Osteoblast (primary cell): ENCODE measurements around the gene ADAM11. TPM values are rescaled to one million over a fixed set of nuclear protein-coding genes. Genes with fewer than 3 reads are reported as not detected.

Experiments used
- DNase-seq: peaks from one replicate; pipeline ENCODE4 v3.0.0; 2011; ENCODE audit warnings: low spot score, mixed read lengths; ENCODE audit not compliant: insufficient read length; ENCODE audit errors: missing footprints
- H2AFZ ChIP-seq: 2 replicates; pipeline ENCODE4 v1.6.0; 2011; ENCODE audit warnings: mild to moderate bottlenecking, low read length
- H3K27ac ChIP-seq: 2 replicates; pipeline ENCODE4 v1.5.1; 2011; ENCODE audit warnings: mild to moderate bottlenecking, low read depth, low read length, moderate library complexity
- H3K27me3 ChIP-seq: 2 replicates; pipeline ENCODE4 v1.6.0; 2012; ENCODE audit warnings: mild to moderate bottlenecking, control low read depth, inconsistent platforms, low read length, moderate library complexity; ENCODE audit not compliant: insufficient read depth
- H3K36me3 ChIP-seq: 2 replicates; pipeline ENCODE4 v1.5.1; 2011; ENCODE audit warnings: mild to moderate bottlenecking, low read length, control low read depth, moderate library complexity; ENCODE audit not compliant: insufficient read depth
- H3K4me1 ChIP-seq: 2 replicates; pipeline ENCODE4 v1.5.1; 2011; ENCODE audit warnings: mild to moderate bottlenecking, low read length, control low read depth, moderate library complexity; ENCODE audit not compliant: insufficient read depth
- H3K4me2 ChIP-seq: 2 replicates; pipeline ENCODE4 v1.6.0; 2011; ENCODE audit warnings: mild to moderate bottlenecking, low read length; ENCODE audit not compliant: insufficient read depth
- H3K4me3 ChIP-seq: fragments of 200-600 bp; sonication (generic); 3 replicates; pipeline ENCODE4 v1.5.1; 2012; ENCODE audit warnings: mild to moderate bottlenecking, low read length, inconsistent platforms; ENCODE audit not compliant: insufficient read depth
- H3K79me2 ChIP-seq: 2 replicates; pipeline ENCODE4 v1.6.0; 2012; ENCODE audit warnings: mild to moderate bottlenecking, low read length, control low read depth, inconsistent platforms; ENCODE audit not compliant: insufficient read depth
- H3K9me3 ChIP-seq: 2 replicates; pipeline ENCODE4 v1.5.1; 2011; ENCODE audit warnings: low read depth, low read length, control low read depth
- H4K20me1 ChIP-seq: 2 replicates; pipeline ENCODE4 v1.6.0; 2012; ENCODE audit warnings: mild to moderate bottlenecking, low read length, control low read depth; ENCODE audit not compliant: insufficient read depth
- CTCF ChIP-seq: IDR thresholded peaks from 2 replicates; pipeline ENCODE4 v1.5.1; 2011; ENCODE audit warnings: mild to moderate bottlenecking, low read depth, low read length, moderate library complexity; ENCODE audit errors: extremely low read depth
- total RNA-seq: library from RNA; depleted of rRNA; stranded (reverse); fragments of >200 nt; gene quantifications from 2 replicates; pipeline ENCODE4 v1.2.3, GENCODE V29; 2012

ADAM11 gene
- total RNA-seq, 1 donor = 0.36 TPM

- Histone ChIP-seq H3K27me3 (no peaks in the 10 kb centered on the region), H3K4me1 (no peaks in the 10 kb centered on the region), H2AFZ (no peak overlapping the region), H3K36me3 (no peaks in the 10 kb centered on the region), H3K79me2 (no peaks in the 10 kb centered on the region), H4K20me1 (no peaks in the 10 kb centered on the region), H3K4me2 (no peak overlapping the region), H3K27ac (no peak overlapping the region), H3K4me3 (no peak overlapping the region), H3K9me3 (no peaks in the 10 kb centered on the region)
- peak; percentile 76 for DNase-seq
- TF ChIP-seq CTCF = no peak
These were observed 8.7 kb downstream of the ADAM11 start for GRCh38 chr17:44767493-44767892.

DNA sequence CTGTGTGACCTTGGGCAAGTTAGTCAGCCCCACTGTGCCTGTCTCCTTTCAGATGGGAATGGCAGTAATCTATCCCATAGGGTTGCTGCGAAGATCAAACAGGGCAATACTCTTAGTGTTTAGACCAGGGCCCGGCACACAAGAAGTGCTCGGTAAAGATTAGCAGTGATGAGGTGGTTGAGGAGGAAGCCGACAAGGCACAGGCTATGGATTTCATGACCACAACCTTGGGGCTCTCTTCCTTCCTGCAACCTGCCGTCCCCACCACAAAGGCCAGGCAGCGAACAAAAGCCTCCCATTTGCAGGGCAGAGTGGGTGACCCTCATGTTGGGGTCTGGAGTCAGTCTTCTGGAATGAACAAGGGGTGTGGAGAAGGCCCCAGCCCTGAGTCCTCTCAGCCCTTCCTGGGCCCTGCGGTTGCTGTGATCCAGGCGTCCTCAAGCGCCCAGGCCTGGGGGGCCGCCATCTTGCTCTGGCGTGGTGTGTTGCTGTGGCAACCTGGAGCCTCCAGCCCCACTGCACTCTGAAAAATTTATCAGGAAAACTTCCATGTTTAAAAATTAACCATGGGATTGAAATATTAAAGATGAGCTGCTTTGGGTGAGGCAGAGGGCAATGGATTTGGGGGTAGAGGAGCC is 9.8 kb downstream of the ADAM11 start:
- no peak overlapping the region for H2AFZ ChIP-seq
- H3K4me1 ChIP-seq = no peaks in the 10 kb centered on the region
- DNase-seq = peak; percentile 67
- no peaks in the 10 kb centered on the region for H3K36me3 ChIP-seq
- H3K9me3 ChIP-seq = no peaks in the 10 kb centered on the region
- no peak overlapping the region for H3K4me3 ChIP-seq
- no peak overlapping the region for H3K4me2 ChIP-seq
- H4K20me1 ChIP-seq = no peaks in the 10 kb centered on the region
- H3K27ac ChIP-seq = no peak overlapping the region
- H3K79me2 ChIP-seq = no peaks in the 10 kb centered on the region
- TF ChIP-seq CTCF = no peak
- H3K27me3 ChIP-seq = peaks cover 6% of the 10 kb centered on the region

DNA sequence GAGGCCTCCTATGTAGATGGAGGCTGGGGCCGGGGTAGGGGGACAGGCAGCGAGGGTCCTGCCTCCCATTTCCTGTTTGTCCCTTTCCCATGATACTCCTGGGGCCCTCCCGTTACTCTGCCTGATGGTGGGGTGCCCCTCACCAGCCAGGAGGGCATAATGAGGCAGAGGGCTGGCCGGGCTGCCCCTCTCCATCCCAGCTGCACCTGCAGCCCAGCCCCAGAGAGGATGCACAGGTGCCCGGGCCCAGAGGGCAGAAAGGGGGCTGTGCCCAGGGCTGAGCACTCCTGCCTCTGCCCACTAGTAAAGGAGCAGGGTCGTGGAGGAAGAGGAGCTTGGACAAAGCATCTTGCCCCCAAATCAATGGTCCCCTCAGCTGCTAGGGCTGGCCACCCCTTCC is 10.4 kb downstream of the ADAM11 start:
- H3K27ac ChIP-seq = no peak overlapping the region
- no peaks in the 10 kb centered on the region for H4K20me1 ChIP-seq
- no peaks in the 10 kb centered on the region for H3K9me3 ChIP-seq
- TF ChIP-seq CTCF = no peak
- peak; percentile 47 for DNase-seq
- no peaks in the 10 kb centered on the region for H3K4me1 ChIP-seq
- H3K4me2 ChIP-seq = no peak overlapping the region
- no peak overlapping the region for H2AFZ ChIP-seq
- H3K27me3 ChIP-seq = peaks cover 6% of the 10 kb centered on the region
- no peaks in the 10 kb centered on the region for H3K79me2 ChIP-seq
- no peaks in the 10 kb centered on the region for H3K36me3 ChIP-seq
- H3K4me3 ChIP-seq = no peak overlapping the region

GRCh38 chr17:44769647-44770084 is 10.9 kb downstream of the ADAM11 start:
- Histone ChIP-seq H3K79me2 (no peaks in the 10 kb centered on the region), H3K9me3 (no peaks in the 10 kb centered on the region)
- no peak for TF ChIP-seq CTCF

More at GRCh38 chr17:44769647-44770084, 10.9 kb downstream of the ADAM11 start:
- no peak overlapping the region for H3K27ac ChIP-seq
- no peak overlapping the region for H3K4me2 ChIP-seq
- no peaks in the 10 kb centered on the region for H3K36me3 ChIP-seq
- DNase-seq = peak; percentile 36
- no peaks in the 10 kb centered on the region for H4K20me1 ChIP-seq
- H3K4me3 ChIP-seq = no peak overlapping the region
- H3K27me3 ChIP-seq = peaks cover 6% of the 10 kb centered on the region
- no peaks in the 10 kb centered on the region for H3K4me1 ChIP-seq
- H2AFZ ChIP-seq = no peak overlapping the region
